NCI-H510A (cell line): ENCODE results near the gene ADCY5.

ENCODE experiments used
- DNase-seq: peaks from one replicate; lab custom pipeline; 2025; lab: John Stamatoyannopoulos, UW

Gene ADCY5

GRCh38 chr3:123406598-123406997 lies 42.3 kb downstream of the ADCY5 start:
- peak; percentile 60 for DNase-seq

DNA sequence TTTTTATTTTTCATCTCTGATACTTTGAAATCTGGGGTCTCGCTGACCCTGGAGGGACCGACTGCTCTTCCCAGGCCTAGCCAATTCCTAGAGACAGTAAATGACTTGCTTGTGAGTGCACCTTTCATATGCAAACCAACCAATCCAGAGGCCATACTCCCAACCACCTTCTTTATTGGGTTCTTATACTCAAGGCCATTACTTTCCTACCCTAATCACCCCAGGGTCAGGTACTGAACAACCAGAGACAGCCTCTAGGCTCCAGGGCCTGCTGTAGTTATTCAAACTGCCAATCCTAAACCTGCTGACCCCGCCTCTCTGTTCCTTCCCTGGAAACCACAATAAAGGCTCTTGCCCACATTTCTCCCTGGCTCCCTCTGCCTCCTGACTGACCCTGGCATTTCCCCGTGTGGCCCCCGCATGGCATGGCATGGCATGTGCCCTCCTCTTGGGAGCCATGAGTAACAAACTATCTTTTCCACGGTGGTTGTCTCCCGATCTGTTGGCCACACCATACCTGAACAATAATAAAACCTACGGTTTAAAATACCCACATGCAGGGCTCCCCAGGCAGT lies 42.9 kb downstream of the ADCY5 start:
- no peak for DNase-seq

- DNase-seq = no peak
Measured at GRCh38 chr3:123405021-123405420, 43.9 kb downstream of the ADCY5 start.

GRCh38 chr3:123404391-123404790 lies 44.5 kb downstream of the ADCY5 start:
- DNase-seq = no peak

DNA sequence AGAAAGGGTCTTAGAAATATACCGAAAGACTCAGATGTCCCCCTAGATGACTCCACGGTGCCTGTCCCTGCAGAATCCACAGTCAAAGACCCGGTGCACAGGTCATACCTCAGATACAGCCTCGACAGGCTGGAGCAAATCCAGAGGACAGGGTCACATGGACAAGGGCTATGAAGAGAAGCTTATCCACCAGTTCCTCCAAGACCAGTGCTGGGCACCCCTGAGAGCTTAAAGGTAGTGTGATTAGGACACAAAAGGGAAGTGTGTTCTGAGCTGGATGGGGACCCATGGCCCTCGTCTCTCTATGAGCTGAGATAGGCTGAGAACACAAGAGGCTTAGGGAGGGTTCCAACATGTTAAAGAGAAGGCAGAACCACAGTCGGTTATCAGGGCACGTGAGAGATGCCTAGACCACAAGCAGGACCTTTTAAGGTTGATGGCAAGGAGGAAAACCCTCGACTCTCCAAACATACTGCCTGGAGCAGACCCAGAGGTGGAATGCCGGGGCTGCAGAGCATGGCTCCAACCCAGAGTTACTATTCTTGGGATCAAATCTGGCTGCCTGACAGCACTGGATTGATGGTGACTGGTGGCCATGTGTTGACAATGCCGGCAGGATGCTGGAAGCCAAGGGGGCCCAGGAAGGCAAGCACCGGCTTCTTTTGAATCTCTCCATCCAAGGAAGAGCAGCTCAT lies 46.9 kb downstream of the ADCY5 start:
- no peak for DNase-seq

GRCh38 chr3:123400169-123400568 lies 48.7 kb downstream of the ADCY5 start:
- DNase-seq = no peak

DNA sequence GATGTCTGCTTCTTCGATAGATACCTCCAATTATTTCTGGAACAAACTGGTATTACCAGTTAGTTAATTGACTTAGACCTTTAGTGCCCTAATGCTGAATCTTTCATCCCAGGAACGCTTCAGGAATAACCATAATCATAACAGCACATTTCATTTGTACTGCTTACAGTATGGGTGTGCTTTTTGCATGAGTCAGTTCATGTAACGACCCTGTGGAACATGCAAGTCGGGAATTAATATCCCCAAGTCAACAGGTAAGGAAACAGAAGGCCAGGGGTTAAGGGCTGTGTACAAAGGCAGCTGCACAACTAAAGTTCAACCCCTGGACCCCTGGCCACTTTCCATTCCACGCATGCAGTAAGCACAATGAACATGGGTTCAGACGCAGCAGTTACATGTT lies 49.2 kb downstream of the ADCY5 start:
- DNase-seq = no peak

DNA sequence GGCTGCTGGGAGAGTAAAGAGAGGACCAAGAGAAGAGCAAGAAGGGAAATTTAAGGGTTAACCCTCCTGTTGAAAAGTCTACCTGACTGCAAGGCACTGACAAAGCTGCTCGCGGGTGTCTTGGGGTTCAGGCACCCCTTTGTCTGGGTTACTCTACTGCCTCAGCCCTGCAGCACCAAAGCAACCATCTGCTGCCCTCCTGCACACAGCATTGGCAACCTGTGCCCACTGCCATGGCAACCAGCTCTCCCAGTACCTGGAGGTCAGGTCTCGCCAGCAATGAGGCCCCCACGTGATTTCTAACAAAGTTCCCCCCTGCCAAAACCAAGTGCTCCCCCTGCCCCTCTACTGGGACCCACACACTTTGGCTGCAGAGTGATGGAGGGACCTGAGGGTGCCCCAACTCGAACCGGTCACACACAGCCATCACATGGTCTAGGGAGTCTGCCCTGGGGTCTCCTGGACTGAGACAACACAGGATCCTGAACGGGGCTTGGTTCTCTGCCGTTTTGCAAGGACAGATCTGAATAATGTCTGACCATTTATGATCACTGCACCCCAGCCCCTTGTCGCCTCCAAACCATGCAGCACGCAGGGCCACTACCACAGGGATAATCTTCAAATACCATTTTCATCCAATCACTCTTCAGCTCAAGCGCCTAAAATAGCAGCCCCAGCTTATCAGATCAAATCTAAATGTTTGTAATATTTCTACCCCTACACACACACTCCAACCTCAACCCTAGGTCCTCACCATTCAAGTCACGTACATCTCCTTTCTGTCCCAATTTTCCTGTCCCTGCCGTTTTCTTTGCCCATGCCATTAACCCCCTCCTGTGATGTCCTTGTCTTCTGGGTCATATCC lies 50.7 kb downstream of the ADCY5 start:
- no peak for DNase-seq

DNA sequence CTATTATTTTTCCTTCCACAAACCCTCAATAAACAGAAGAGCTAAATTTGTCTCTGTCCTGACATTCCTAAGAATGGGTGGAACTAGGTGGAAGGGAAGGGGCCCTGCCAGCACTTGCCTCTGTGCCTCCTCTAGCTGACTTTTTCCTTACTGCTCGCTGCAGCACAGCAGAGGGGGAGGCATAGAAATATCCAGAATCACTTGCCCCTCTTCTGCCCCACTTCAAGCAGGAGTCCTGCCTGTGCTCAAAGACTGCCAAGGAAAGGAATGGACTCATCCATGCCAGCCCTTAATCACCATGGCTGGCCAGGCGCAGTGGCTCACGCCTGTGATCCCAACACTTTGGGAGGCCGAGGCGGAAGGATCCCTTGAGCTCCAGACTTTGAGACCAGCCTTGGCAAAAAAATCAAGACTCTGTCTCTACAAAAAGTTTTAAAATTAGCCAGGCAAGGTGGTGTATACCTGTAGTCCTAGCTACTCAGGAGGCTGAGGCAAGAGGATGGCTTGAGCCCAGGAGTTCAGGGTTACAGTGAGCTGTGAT lies 51.8 kb downstream of the ADCY5 start:
- no peak for DNase-seq

DNA sequence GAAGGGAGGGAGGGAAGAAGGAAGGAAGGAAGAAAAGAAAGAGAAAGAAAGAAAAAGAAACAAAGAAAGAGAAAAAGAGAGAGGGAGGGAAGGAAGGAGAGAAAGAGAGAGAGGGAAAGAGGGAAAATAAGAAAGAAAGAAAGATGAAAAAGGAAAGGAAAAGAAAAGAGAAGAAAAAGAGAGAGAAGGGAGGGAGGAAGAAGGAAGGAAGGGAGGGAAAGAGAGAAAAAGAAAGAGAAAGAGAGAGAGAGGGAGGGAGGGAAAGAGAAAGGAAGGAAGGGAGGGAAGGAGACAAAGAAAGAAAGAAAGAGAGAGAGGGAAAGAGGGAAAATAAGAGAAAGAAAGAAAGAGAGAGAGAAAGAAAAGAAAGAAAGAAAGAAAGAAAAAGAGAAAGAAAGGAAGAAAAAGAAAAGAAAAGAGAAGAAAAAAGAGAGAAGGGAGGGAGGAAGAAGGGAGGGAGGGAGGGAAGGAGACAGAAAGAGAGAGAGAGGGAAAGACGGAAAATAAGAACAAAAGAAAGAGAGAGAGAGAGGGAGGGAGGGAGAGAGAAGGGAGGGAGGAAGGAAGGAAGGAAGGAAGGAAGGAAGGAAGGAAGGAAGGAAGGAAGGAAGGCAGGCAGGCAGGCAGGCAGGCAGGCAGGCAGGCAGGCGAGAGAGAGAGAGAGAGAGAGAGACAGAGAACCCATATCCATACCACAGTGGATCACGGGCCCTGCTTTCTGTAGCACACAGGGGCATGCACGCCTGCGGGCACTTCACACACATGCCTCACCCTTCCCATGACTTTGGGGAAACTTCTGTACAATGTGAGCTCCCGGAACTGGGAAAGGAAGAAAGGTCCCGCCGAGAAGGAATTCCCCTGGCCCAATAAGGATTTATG lies 52.5 kb downstream of the ADCY5 start:
- no peak for DNase-seq

GRCh38 chr3:123395235-123395634 lies 53.7 kb downstream of the ADCY5 start:
- no peak for DNase-seq

GRCh38 chr3:123394391-123395020 lies 54.4 kb downstream of the ADCY5 start:
- no peak for DNase-seq

DNA sequence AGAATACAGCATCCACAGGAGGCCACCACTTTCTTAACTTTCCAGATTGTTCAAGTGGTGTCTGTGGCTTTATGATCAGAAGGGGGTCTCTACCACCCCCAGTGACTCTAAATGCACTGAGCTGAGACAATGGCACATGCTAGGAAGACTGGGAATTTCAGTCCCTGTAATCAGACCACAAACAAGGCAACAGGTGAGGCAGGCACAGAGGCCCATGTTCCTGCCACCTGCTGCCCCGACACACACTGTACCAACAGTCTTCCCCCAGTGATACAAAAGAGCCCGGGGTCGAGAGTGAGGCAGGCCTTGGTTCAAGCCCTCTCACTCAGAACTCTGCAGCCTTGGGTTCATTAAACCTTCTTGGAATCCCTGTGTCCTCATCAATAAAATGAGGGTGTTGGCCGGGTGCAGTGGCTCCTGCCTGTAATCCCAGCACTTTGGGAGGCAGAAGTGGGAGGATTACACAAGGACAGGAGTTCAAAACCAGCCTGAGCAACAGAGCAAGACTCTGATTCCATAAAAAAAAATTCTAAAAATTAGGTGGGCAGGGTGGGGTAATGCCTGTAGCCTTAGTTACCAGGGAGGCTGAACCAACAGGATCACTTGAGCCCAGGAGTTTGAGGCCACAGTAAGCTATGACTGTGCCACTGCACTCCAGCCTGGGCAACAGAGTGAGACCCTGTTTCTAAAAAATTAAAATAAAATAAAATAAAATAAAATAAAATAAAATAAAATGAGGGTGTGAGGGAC lies 55.8 kb downstream of the ADCY5 start:
- DNase-seq = no peak

GRCh38 chr3:123392368-123392767 lies 56.5 kb downstream of the ADCY5 start:
- no peak for DNase-seq

GRCh38 chr3:123390865-123391600 lies 57.9 kb downstream of the ADCY5 start:
- no peak for DNase-seq

DNA sequence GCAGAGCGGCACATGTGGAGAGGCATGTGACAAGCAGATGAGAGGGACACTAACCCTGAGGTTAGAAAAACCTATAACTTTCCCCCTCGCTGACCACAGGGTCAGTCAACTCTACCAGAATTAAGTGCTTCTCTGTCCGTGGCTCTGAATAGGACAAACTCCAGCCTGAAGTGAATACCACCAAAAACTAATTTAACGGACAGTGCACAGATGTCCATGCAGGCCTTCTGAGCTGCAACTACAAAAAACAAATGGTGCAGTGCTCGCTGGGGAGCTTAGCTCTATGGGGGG lies 59.3 kb downstream of the ADCY5 start:
- DNase-seq = no peak

GRCh38 chr3:123388811-123389627 lies 59.9 kb downstream of the ADCY5 start:
- DNase-seq = no peak

DNA sequence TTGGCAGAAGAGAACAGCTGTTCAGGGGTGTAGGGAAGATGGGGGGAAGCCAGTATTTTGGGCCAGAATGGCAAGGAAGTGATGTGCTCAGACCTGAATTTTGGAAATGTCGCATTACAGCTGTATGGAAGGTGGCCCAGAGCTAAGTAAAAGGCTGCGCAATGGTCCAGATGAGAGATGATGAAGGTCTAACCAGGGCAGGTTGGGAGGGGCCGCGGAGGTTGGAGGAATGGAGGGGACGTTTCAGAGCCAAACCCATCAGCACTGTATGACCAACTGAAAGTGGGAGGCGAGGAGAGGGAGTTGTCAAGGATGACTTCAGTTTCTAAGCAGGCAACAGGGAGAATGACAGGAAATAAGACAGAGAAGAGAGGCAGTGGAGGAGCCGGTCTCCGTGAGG lies 60.8 kb downstream of the ADCY5 start:
- DNase-seq = no peak

DNA sequence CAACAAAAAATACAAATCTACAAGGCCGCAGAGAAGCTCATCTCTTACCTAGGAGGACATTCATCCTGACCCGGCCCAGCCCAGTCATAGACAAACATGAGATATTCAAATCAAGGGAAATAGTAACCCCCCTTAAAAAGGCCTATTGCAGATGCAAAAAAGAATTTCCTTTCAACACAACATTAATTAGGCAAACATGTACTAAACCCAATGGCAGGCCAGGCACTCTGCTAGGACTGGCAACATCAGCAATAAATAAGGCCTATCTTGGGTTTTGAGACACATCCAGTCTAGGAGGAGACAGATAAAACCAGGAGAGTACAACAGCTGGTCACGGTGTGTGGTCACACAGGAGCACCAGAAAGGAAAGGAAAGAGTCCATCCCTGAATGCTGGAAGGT lies 61.4 kb downstream of the ADCY5 start:
- no peak for DNase-seq
